Activated CD4-positive, alpha-beta T cell treated with anti-CD3 and anti-CD28 coated beads, Interleukin-2, Interleukin-6, amounts not matched to agents 100 ng/mL and 50 ng/mL, durations not matched to agents 16 hours and 8 hours (primary cell): ENCODE results near the gene RINT1.
"Not testable (repeated sequence)": the region's sequence is repeated elsewhere in the genome, so short reads cannot be mapped to it uniquely, and the experiment has no call there.

Source experiments
- DNase-seq: peaks from one replicate; pipeline ENCODE4 v3.0.0-alpha.2; 2020

RINT1 gene

DNA sequence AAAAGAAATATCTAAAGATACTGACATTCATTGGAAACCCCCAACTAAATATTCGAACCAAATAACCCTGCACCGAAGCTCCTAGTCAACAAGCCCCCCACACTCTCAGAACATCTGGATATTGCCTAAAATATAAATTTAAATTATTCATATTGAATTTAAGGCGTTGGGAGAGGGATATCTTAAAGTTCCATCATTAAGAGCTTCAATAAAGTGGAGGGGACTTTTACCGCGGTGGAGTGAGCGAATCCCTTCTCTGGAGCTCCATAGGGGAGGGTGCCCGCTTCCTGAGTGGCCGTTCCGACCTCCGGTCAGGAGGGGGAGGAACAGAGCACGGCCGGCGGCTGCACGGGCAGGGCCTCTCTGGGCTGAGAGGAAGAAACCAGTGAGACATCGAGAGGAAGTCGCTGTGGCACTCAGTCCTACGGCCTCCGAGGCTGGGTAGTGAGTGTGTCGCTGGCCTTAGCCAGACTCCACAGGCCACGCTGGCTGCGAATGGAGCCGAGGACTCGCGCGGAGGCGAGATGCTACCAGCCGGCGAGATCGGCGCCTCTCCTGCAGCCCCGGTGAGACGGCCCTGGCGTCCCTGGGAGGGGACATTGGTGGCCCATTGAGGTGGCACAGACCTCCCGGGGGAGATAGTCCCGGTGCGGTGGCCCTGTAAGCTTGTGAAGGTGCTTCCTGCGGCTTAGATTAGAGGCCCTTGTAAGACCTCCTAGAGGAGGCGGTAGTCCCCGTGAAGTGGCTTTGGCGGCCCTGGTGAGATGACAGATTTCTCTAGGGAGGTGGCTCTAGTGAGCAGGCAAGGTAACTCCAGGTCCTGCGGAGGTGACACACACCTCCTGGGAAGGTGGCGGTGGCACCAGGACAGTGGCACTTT lies at the start of gene RINT1:
RINT1 (plus strand) TSS at position 410 of the 880 bp plus-strand sequence; CDS start at position 525, 115 bp downstream.
- peak; percentile 96 for DNase-seq

DNA sequence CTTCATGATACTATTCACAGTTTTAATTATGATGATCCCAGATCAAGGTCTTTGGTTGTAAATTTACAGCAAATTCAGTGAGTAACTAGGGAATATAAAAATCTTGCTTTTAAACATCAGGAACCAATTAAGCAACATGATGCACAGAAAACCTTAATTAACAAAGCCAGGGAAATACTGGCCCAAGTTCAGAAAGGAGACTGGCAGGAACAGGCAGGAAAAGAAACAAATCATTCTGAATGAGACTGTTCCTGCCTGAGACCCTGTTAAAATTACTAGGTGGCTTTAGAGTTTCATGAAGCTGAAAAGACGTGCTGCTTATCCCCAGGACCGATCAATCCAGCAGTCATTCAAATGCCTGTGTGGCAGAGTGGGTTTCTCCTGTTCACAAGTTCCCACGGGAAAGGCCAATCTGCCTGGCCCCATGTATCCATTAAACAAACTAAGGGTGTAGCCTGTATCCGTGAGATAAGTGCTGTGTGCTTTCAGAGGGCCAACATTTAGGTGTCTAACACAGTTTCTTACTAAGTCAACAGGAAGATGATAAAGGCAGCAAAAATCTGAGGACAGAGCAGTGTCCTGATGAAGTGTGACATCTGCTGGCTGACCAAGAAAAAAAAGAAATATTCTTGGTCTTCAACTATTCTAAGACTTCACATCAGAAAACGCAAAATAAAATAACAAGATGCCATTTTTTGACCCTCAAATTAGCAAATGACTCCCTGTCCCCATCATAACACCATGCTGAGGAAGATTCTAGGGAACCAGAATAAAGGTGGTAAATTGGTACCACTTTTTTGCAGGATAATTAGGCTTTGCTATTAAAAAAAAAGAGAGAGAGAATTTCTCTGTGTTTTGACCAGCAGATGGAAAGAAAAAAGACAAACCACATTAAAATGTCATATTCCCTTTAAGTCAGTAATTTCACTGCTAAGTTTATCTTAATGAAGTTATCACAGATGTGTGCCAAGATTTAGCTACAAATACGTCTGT lies 44.1 kb upstream of the RINT1 start:
- no peak for DNase-seq

DNA sequence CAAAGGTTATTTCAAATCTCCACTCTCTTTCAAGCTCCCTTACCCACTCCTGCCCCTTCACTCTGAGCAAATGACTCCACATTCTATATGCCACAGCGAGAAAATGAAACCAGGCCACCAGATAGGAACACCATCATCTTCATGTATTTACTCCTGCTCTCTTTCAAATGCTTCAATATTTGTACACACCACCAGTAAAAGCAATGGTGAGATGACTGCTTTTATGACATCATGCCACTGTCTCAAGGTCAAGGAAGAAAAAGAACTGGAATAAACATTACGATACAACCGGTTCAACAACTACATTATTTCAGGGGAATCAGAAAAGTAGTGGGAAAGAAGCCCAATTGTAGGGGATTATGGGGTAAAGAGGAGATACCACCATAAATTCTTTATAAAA lies 42.6 kb upstream of the RINT1 start:
- no peak for DNase-seq

DNA sequence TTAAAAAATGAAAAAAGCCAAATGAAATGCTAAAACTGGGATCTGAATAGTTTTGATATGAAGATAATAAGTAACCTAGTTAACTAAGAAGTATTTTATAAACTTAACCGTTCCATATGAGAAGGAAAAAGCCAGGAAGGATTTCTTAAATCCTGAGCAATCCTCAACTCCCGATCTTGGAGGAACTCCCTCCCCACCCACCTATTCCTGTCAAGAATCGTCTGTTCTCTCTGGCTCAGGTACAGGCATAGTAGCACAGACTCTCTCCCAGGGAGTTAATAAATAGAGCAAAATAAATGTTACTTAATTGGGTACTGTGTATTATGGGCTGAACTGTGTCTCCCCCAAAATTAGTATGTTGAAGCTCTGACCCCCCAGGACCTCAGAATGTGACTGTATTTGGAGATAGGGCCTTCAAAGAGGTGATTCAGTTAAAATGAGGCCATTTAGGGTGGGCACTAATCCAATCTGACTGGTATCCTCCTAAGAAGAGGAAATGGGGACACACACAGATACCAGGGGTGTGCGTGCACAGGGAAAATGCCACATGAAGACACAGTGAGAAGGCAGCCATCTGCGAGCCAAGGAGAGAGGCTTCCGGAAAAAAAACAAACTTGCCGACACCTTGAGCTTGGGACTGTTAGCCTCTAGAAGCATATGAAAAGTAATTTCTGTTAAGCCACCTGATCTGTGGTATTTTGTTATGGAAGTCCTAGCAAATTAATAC lies 38.6 kb upstream of the RINT1 start:
- DNase-seq: no peak

DNA sequence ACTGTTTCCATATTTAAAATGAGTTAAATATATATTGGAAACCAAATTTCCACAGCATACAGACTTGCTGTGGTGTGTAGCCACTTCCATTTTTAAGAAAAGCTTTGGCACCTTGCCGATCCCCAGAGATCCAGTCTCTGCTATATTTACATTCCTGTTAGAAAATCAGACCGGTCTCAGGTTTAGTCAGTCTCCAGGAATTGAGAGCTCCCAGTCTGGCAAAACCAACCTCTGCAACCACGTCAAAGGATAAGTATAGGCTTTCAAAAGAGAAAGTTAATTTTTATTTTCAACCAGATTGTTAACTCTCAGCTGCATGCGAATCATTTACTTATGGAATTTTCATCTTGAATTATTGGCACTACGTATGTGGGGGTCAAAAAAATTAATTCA lies 38.1 kb upstream of the RINT1 start:
- no peak for DNase-seq

DNA sequence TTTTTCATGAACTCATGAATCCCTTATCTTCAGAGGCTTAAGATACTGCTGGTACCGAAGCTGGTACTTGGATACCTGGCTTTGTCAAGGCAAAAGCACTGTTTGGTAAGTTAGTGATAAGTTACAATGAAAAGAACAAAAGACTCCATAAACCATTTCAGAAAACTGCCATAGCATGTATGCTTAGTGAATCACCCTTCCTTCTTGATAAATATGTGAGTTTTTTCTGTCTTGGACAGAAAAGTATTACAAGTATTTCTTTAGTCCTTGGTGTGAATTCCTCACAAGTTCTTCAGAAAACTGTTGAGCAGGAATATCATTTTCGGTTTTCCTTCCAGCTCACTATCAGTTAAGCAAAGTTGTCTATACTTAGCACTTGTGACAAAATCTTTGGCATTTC lies 35.5 kb upstream of the RINT1 start:
- no peak for DNase-seq

DNA sequence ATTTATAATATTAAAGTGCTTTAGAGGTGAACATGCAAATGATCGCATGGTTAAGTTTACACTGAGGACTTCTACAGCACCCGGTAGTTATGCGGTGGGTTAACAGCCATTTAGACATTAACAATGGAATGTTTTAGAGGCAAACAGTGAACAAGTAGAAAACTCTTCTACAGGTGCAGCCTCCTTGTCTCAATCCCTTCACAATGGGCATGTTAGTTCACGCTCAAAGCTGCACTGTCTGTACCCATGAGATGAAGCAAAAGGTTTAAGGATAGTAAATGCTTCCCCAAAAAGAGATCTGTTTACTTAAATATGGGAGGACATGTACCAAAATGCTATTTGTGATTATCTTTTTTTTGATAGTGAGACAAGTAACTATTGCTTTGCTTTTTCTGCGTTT lies 35.0 kb upstream of the RINT1 start:
- no peak for DNase-seq

DNA sequence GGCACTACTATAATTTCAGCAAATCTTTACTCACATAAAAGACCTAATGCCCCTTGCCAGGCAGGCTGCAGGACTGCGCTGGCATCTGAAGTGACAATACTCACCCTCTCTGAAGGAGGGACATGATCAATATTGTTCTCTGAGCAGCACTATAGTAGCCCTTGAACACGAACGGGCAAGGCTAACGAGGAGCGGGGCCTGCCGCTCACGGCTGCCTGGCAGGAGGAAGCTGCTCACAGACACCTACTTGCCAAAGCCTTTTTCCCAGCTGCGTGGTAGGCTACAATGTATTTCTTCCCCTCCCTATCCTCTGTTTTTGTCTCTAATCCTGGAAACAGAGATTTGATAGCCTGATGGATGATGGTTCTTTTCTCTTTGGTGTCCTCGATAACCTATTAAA lies 29.8 kb upstream of the RINT1 start:
- DNase-seq: no peak

DNA sequence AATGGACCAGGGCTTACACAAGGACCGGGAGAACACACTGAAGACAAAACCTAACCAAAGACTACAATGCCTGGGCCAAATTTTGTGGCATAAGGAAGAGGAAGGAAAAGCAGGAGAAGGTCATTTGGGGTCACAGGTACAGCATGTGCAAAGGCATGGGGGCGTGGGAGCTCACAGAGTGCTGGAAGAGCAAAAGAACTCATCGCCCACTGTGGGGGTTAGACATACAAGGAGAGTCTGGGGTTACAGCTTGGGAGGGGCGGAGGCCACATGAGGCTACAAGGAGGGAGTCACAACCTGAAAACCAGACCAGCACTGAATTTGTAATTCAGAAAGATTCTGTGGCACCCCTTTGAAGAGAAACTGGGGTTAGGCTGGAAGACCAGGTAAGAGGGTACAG lies 19.6 kb upstream of the RINT1 start:
- DNase-seq: no peak

DNA sequence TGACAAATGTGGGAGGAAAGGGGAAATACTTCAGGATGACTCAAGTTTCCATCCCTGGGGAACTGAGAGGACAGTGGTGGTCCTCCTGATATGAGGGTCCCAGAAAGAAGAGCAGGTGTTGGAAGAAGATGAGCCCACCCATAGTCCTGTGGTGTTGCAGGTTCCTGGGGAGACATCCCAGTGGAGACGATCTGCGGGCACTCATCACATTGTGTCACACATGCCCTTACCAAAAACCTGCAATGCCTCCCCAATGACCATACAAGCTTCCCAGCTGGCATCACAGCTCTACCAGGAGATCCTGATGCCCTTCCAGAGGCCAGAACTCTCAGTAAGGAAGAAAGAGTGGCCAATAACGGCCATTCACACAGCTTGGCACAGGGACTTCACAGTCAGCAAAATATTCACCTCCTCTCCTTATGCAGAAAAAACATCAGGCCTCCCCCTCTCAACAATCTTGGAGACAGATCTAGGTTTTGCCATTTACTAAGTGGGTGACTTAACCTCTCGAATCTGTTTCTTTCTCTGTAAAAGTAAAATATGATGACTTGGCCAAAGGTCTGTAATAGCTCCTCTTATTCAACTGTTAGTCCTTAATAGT lies 19.0 kb upstream of the RINT1 start:
- no peak for DNase-seq

DNA sequence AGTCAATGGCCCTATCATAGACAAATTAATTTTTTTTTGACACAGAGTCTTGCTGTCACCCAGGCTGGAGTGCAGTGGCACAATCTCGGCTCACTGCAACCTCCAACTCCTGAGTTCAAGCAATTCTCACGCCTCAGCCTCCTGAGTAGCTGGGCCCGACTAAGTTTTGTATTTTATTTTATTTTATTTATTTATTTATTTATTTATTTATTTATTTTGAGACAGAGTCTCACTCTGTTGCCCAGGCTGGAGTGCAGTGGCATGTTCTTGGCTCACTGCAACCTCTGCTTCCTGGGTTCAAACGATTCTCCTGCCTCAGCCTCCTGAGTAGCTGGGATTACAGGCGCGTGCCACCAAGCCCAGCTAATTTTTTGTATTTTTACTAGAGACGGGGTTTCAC lies 16.4 kb upstream of the RINT1 start:
- not testable (repeated sequence) for DNase-seq

DNA sequence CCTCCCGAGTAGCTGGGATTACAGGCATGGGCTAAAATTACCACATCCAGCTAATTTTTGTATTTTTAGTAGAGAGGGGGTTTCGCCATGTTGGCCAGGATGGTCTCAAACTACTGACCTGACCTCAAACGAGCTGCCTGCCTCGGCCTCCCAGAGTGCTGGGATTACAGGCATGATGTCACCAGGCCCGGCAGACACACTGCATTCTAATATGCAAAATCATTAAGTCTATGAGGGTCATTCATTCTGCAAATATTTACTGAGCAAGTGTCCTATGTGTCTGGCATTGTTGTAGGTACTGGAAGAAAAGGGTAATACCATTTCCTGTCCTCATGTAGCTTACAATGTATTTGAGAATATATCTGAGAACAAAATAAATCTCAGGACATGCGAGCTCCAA lies 12.6 kb upstream of the RINT1 start:
- no peak for DNase-seq

DNA sequence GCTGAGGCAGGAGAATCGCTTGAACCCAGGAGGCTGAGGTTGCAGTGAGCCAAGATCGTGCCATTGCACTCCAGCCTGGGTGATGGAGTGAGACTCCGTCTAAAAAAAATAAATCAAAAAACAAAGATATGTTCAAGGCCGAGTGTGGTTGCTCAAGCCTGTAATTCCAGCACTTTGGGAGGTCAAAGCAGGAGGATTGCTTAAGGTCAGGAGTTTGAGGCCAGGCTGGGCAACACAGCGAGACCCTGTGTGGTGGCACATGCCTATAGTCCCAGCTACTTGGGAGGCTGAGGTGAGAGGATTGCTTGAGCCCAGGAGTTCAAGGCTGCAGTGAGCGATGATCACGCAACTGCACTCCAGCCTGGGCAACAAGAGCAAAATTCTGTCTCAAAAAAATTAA lies 11.4 kb upstream of the RINT1 start:
- DNase-seq: not testable (repeated sequence)

DNA sequence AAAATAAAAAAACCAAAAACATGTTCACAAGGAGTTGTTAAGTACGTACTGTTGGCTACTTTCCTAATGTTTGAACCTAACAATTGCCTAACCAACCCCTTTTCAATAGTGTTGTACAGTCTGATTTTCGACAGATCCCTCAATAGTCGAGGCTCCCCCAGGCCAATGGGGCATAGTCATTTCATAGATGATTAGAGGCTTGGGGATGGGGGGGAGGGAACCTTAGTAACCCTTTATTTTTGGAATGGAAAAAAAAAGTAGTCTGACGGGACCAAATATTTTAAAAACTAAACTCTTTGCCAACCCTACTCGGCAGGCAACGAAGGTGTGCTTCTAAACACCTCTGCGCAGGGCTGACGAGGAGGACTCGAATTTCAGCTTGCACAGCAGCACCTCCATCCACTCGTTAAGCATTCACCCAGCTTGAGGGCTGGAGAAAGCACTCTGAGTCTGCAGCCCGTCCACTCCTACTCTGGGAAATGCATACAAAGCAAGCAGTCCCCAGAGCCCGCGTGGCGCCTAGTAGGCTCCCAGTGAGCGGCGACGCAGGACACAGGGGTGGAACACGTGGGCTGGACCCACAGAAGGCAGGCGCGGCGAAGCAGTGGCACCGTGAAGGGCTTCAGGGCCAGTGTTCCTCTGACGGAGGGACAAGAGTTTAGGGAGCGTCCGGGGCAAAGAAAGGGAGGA lies 10.8 kb upstream of the RINT1 start:
- peak; percentile 60 for DNase-seq

DNA sequence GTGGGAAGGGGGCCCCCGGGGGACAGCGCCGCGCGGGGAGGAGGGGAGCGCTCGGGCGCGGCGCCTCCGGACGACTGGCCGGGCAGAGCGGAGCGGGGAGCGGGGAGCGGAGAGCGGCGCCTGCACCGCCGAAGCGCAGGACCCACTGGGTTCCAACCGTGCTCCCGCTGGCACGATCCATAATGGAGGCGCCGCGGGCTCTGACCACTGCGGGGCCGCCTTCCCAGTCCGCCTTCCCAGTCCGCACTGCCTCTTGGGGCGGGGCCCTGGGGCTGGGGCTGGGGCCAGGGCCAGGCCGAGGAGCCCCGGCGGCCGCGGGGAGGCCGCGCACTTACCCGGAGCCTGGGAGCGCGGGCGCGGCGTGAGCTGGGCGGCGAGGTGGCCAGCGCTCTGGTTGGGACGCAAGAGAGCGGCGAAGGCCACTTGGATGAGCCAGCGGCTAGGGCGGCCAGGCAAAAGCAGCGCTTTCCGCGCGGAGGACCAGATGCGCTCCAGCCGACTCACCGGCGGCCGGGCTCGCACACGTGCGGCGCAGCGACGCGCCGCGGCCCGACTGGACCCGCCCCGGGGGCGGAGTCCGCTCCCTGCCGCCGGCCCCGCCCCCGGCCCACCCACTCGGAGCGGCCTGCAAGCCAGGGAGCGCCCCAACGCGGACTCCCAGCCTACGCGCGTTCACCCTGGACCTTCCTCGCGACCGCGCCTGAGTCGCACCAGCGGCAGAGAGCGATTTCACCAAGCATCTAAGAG lies 10.1 kb upstream of the RINT1 start, which contains the start of gene PUS7:
PUS7 (minus strand) TSS at position 555 of the 747 bp plus-strand sequence. CDS start 13,759 bp downstream, outside the sequence.
- DNase-seq: peak; percentile 93

DNA sequence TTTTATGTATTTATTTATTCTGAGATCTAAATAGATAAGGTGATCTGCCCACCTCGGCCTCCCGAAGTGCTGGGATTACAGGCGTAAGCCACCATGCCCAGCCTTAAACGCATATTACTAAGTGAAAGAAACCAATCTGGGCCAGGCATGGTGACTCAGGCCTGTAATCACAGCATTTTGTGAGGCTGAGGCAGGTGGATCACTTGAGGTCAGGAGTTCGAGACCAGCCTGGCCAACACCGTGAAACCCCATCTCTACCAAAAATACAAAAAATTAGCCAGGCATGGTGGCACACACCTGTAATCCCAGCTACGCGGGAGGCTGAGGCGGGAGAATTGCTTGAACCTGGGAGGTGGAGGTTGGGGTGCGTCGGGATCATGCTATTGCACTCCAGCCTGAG lies 7.6 kb upstream of the RINT1 start:
- DNase-seq: not testable (repeated sequence)

DNA sequence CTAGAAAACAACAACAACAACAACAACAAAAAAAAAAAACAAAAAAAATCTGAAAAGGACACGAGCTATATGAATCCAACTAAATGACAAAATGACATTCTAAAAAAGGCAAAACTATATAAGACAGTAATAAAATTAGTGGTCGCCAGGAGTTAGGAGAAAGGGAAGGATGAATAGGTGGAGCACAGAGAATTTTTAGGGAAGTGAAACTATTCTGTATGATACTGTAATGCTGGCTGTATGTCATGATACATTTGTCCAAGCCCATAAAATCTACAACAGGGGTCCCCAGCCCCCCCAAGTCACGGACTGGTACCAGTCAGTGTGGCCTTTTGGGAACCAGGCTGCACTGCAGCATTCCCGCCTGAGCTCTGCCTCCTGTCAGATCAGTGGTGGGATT lies 7.2 kb upstream of the RINT1 start:
- no peak for DNase-seq

DNA sequence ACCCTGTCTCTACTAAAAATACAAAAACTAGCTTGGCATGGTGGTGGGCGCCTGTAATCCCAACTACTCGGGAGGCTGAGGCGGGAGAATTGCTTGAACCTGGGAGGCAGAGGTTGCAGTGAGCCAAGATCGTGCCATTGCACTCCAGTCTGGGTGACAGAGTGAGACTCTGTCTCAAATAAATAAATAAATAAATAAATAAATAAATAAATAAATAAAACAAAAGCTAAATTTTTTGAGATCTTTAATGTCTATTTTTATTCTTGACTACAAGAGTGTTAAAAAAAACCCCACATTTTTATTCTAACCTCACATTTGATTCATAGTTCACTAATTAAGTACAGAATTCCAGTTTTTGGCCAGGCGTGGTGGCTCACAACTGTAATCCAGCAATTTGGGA lies 4.3 kb upstream of the RINT1 start:
- DNase-seq: not testable (repeated sequence)

DNA sequence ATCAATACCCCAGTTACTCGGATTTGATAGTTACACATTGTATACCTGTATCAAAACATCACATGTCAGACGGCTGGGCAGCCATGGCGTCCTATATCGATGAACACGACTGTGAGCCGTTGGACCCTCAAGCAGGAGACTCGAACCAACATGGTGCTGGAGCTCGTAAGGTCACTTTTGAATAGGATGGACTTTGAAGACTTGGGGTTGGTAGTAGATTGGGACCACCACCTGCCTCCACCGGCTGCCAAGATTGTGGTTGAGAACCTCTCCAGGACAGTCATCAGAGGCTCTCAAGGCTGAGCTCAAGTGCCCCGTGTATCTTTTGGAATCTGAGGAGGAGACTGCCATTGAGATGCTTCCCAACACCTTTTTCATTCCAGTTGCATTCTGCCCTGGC lies 1.9 kb upstream of the RINT1 start:
- no peak for DNase-seq

DNA sequence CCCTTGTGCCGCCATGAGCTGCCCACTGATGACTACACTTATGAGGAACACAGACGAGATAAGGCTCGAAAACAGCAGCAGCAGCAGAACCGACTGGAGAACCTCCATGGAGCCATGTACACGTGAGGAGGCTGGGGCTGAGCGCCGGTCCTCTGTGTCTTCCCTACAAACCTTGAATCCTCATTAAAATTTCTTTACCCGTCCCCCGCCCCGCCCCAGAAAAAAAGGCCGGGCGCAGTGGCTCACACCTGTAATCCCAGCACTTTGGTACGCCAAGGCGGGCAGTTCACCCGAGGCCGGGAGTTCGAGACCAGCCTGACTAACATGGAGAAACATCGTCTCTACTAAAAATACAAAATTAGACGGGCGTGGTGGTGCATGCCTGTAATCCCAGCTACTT lies 1.5 kb upstream of the RINT1 start:
- no peak for DNase-seq
